Activated CD4-positive, alpha-beta T cell treated with anti-CD3 and anti-CD28 coated beads, Interleukin-2, amount 10 ng/mL, durations not matched to agents 24 days and 14 days (primary cell): ENCODE measurements around the gene ABHD8. TPM values are rescaled to one million over a fixed set of nuclear protein-coding genes. Genes with fewer than 3 reads are reported as not detected.

Experiments
- DNase-seq: peaks from one replicate; pipeline ENCODE4 v3.0.0; 2022
- H3K27ac Mint-ChIP-seq: one replicate; pipeline ENCODE4 v1.8.0; 2022; ENCODE audit warnings: mild to moderate bottlenecking, mixed read lengths
- H3K27me3 Mint-ChIP-seq: one replicate; pipeline ENCODE4 v1.8.0; 2022; ENCODE audit warnings: mixed read lengths
- H3K36me3 Mint-ChIP-seq: one replicate; pipeline ENCODE4 v1.8.0; 2022; ENCODE audit warnings: low read depth, mild to moderate bottlenecking, mixed read lengths
- H3K4me1 Mint-ChIP-seq: one replicate; pipeline ENCODE4 v1.8.0; 2021; ENCODE audit warnings: mixed read lengths
- H3K4me3 Mint-ChIP-seq: one replicate; pipeline ENCODE4 v1.8.0; 2022; ENCODE audit warnings: mild to moderate bottlenecking, moderate library complexity, mixed read lengths
- H3K9me3 Mint-ChIP-seq: one replicate; pipeline ENCODE4 v1.8.0; 2021; ENCODE audit warnings: mixed read lengths
- intact Hi-C: fragments of 100-400 bp; cut with micrococcal nuclease; formaldehyde crosslinking; loops from one replicate; pipeline ENCODE4 v1.15.1; 2023
- total RNA-seq: library from RNA; stranded (reverse); gene quantifications from 2 replicates; pipeline ENCODE4 v1.2.3, GENCODE V29; 2022

The ABHD8 gene
- total RNA-seq, 1 donor from 2014 or later, result 5.6 TPM

GRCh38 chr19:17264641-17264979 is 38.6 kb downstream of the ABHD8 start, which contains the start of gene USHBP1:
TSS of gene USHBP1 (minus strand) at chr19:17264745. CDS start at chr19:17264299, 446 bp downstream.
- Mint-ChIP-seq H3K9me3 (no peaks in the 10 kb centered on the region), H3K4me1 (peaks cover 16% of the 10 kb centered on the region), H3K27me3 (peaks cover 2% of the 10 kb centered on the region), H3K4me3 (no peak within 1 kb of the TSS), H3K36me3 (peaks cover 6% of the 10 kb centered on the region), H3K27ac (no peak within 1 kb of the TSS)
- DNase-seq, result peak; percentile 71
- intact Hi-C loops, result no loop called here

- intact Hi-C loops, result no loop called here
- Mint-ChIP-seq H3K36me3 (peaks cover 5% of the 10 kb centered on the region), H3K9me3 (no peaks in the 10 kb centered on the region), H3K4me1 (peaks cover 16% of the 10 kb centered on the region), H3K27ac (no peak overlapping the region), H3K4me3 (no peak overlapping the region), H3K27me3 (peaks cover 2% of the 10 kb centered on the region)
- no peak for DNase-seq
Observed at GRCh38 chr19:17263712-17264640, 39.2 kb downstream of the ABHD8 start.

- no peak for DNase-seq
- H3K27me3 Mint-ChIP-seq, result peaks cover 2% of the 10 kb centered on the region
Observed at GRCh38 chr19:17262557-17262956, 40.7 kb downstream of the ABHD8 start.

GRCh38 chr19:17260842-17261325 is 42.3 kb downstream of the ABHD8 start:
- intact Hi-C loops, result loop anchor here (1.0 kb wide), 1 partner anchor 21 kb away; no protein-coding TSS in a partner anchor
- no peak overlapping the region for H3K27ac Mint-ChIP-seq

More at GRCh38 chr19:17262557-17262956, 40.7 kb downstream of the ABHD8 start:
- H3K36me3 Mint-ChIP-seq, result peaks cover 2% of the 10 kb centered on the region
- intact Hi-C loops, result no loop called here
- no peak overlapping the region for H3K4me3 Mint-ChIP-seq
- H3K4me1 Mint-ChIP-seq, result peaks cover 14% of the 10 kb centered on the region
- H3K27ac Mint-ChIP-seq, result no peak overlapping the region
- no peaks in the 10 kb centered on the region for H3K9me3 Mint-ChIP-seq

GRCh38 chr19:17259934-17260333 is 43.3 kb downstream of the ABHD8 start:
- intact Hi-C loops, result no loop called here
- Mint-ChIP-seq H3K27ac (no peak overlapping the region), H3K9me3 (no peaks in the 10 kb centered on the region), H3K4me3 (no peak overlapping the region), H3K4me1 (peaks cover 8% of the 10 kb centered on the region), H3K27me3 (peaks cover 2% of the 10 kb centered on the region), H3K36me3 (no peaks in the 10 kb centered on the region)
- no peak for DNase-seq

More at GRCh38 chr19:17260842-17261325, 42.3 kb downstream of the ABHD8 start:
- peaks cover 8% of the 10 kb centered on the region for H3K4me1 Mint-ChIP-seq
- H3K27me3 Mint-ChIP-seq, result peaks cover 2% of the 10 kb centered on the region
- no peaks in the 10 kb centered on the region for H3K9me3 Mint-ChIP-seq
- peak; percentile 96 for DNase-seq
- no peaks in the 10 kb centered on the region for H3K36me3 Mint-ChIP-seq
- H3K4me3 Mint-ChIP-seq, result no peak overlapping the region

GRCh38 chr19:17259118-17259780 is 44.0 kb downstream of the ABHD8 start:
- Mint-ChIP-seq H3K9me3 (no peaks in the 10 kb centered on the region), H3K36me3 (no peaks in the 10 kb centered on the region), H3K27ac (no peak overlapping the region), H3K4me1 (peaks cover 3% of the 10 kb centered on the region), H3K27me3 (peaks cover 2% of the 10 kb centered on the region), H3K4me3 (no peak overlapping the region)
- DNase-seq, result peak; percentile 53
- intact Hi-C loops, result no loop called here

GRCh38 chr19:17256130-17256529 is 47.1 kb downstream of the ABHD8 start:
- peaks cover 2% of the 10 kb centered on the region for H3K27me3 Mint-ChIP-seq

GRCh38 chr19:17255150-17255621 is 48.0 kb downstream of the ABHD8 start:
- Mint-ChIP-seq H3K4me3 (no peak overlapping the region), H3K27me3 (no peaks in the 10 kb centered on the region), H3K9me3 (no peaks in the 10 kb centered on the region), H3K36me3 (no peaks in the 10 kb centered on the region), H3K4me1 (no peaks in the 10 kb centered on the region), H3K27ac (no peak overlapping the region)
- no peak for DNase-seq
- intact Hi-C loops, result no loop called here

More at GRCh38 chr19:17256130-17256529, 47.1 kb downstream of the ABHD8 start:
- H3K27ac Mint-ChIP-seq, result no peak overlapping the region
- no peak overlapping the region for H3K4me3 Mint-ChIP-seq
- peaks cover 3% of the 10 kb centered on the region for H3K4me1 Mint-ChIP-seq
- intact Hi-C loops, result no loop called here
- DNase-seq, result no peak
- no peaks in the 10 kb centered on the region for H3K9me3 Mint-ChIP-seq
- H3K36me3 Mint-ChIP-seq, result no peaks in the 10 kb centered on the region

- H3K4me3 Mint-ChIP-seq, result no peak overlapping the region
- DNase-seq, result no peak
- H3K4me1 Mint-ChIP-seq, result no peaks in the 10 kb centered on the region
- H3K9me3 Mint-ChIP-seq, result no peaks in the 10 kb centered on the region
- H3K27me3 Mint-ChIP-seq, result no peaks in the 10 kb centered on the region
- intact Hi-C loops, result no loop called here
- H3K27ac Mint-ChIP-seq, result no peak overlapping the region
- H3K36me3 Mint-ChIP-seq, result no peaks in the 10 kb centered on the region
Observed at GRCh38 chr19:17254636-17255035, 48.6 kb downstream of the ABHD8 start.

- H3K36me3 Mint-ChIP-seq, result no peaks in the 10 kb centered on the region
- H3K4me3 Mint-ChIP-seq, result no peak overlapping the region
- intact Hi-C loops, result no loop called here
- no peak overlapping the region for H3K27ac Mint-ChIP-seq
- H3K4me1 Mint-ChIP-seq, result peaks cover 7% of the 10 kb centered on the region
- H3K27me3 Mint-ChIP-seq, result peaks cover 8% of the 10 kb centered on the region
- no peak for DNase-seq
- no peaks in the 10 kb centered on the region for H3K9me3 Mint-ChIP-seq
Observed at GRCh38 chr19:17249887-17250548, 53.2 kb downstream of the ABHD8 start.

- no peak overlapping the region for H3K4me3 Mint-ChIP-seq
- intact Hi-C loops, result no loop called here
- no peaks in the 10 kb centered on the region for H3K9me3 Mint-ChIP-seq
- no peaks in the 10 kb centered on the region for H3K36me3 Mint-ChIP-seq
- H3K27ac Mint-ChIP-seq, result no peak overlapping the region
- H3K4me1 Mint-ChIP-seq, result peaks cover 7% of the 10 kb centered on the region
- DNase-seq, result no peak
- peaks cover 16% of the 10 kb centered on the region for H3K27me3 Mint-ChIP-seq
Observed at GRCh38 chr19:17248011-17248776, 55.0 kb downstream of the ABHD8 start.

GRCh38 chr19:17246681-17247425 is 56.4 kb downstream of the ABHD8 start:
- Mint-ChIP-seq H3K27ac (no peak overlapping the region), H3K27me3 (peaks cover 16% of the 10 kb centered on the region), H3K4me3 (peak overlapping the region; percentile 90), H3K36me3 (no peaks in the 10 kb centered on the region), H3K4me1 (peaks cover 7% of the 10 kb centered on the region), H3K9me3 (no peaks in the 10 kb centered on the region)
- intact Hi-C loops, result no loop called here
- DNase-seq, result no peak
